Omental fat pad (tissue), 4 donors: ENCODE data around the gene HIC2. TPM values are rescaled to one million over a fixed set of nuclear protein-coding genes. Genes with fewer than 3 reads are reported as not detected.
A peak's percentile ranks its signal among the peaks of the same experiment; 100 is the strongest.
"Not testable (repeated sequence)": the region's sequence is repeated elsewhere in the genome, so short reads cannot be mapped to it uniquely, and the experiment has no call there.

Experiments
- ATAC-seq: fragments of 150-250 bp; one replicate; pipeline ENCODE4 v1.9.1; 2016; ENCODE audit warnings: mild to moderate bottlenecking, moderate library complexity; ENCODE audit not compliant: low FRiP score
- DNase-seq: peaks from one replicate; pipeline ENCODE4 v3.0.0-alpha.2; 2019; ENCODE audit warnings: low spot score
- CTCF ChIP-seq, 3 donors: fragments of 450-650 bp; IDR thresholded peaks; one replicate each; pipeline ENCODE4 v1.5.1; 2016 to 2017; ENCODE audit warnings: antibody characterized with exemption in 3 of 3, mild to moderate bottlenecking in 3 of 3, moderate library complexity in 2 of 3
- total RNA-seq, 4 donors: library from RNA; depleted of rRNA; stranded (reverse); fragments of >200 nt; gene quantifications; one replicate each; pipeline ENCODE4 v1.1.0, GENCODE V29; 2016

Gene HIC2
- total RNA-seq, 4 donors from 2014 or later = 4.4 to 9.2 (median 5.6) TPM

- TF ChIP-seq CTCF (IDR thresholded peaks at IDR 0.05) = no peak
- ATAC-seq (no peak), DNase-seq (no peak)
Measured at GRCh38 chr22:21455334-21456089, 38.3 kb downstream of the HIC2 start.

GRCh38 chr22:21457023-21457787 is 40.0 kb downstream of the HIC2 start:
- no peak for TF ChIP-seq CTCF (IDR thresholded peaks at IDR 0.05)
- ATAC-seq = no peak
- no peak for DNase-seq

DNA sequence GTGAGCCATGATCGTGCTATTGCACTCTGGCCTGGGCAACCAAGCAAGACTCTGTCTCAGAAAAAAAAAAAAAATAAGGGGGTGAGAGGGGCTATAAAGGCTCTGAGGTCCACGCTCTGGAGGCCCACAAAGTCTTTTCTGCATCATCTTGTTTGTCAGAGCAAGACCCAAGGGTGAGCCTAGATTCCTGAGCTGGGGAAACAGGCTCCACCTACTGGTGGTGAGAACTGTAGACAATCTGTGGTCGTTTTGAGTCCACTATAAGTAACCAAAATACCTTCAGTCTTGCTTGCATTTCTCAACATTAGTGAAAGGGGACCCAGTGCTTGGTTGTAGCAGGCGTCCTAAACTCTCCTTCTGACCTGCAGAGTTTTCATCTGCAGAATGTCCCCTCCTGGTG is 45.5 kb downstream of the HIC2 start:
- ATAC-seq, DNase-seq: not testable (repeated sequence)

DNA sequence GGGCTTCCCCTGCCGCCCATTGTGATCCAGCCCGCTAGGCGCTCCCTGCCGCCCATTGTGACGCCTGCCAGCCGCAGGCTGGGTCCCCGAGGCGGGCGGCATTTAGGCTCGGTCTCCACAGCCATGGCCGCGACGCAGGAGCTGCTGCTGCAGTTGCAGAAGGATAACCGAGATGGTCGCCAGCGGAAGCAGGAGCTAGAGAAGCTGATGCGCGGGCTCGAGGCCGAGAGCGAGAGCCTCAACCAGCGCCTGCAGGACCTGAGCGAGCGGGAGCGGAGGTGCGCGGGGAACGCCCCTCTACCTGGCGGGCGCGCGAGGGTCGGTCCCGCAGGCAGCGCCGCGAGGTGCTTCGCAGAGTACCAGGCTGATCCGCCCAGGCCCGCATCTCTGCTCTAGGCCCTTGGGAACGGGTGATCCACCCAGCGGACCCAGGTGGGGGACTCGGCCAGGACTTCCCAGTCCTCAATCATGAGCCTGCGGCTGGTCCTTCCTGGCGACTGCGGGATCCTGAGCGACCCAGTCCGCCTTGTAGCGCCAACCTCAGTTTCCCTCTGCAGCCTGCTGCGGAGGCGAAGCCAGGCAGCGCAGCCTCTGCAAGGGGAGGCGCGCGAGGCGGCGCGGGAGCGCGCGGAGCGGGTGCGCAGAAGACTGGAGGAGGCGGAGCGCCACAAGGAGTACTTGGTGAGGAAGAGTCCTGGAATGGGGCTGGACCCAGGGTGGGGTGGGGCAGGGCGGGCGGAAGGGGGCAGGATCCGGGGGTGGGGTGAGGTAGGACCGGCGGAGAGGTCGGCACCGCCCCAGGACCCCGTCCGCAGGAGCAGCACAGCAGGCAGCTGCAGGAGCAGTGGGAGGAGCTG is 50.4 kb downstream of the HIC2 start, which contains the start of gene TMEM191C:
TSS of gene TMEM191C (plus strand) at position 51 of the 857 bp plus-strand sequence. CDS start at position 124, 73 bp downstream.
- ATAC-seq = peak; percentile 1

GRCh38 chr22:21468194-21469096 is 51.3 kb downstream of the HIC2 start:
- peak; percentile 93 for DNase-seq
- ATAC-seq = peak; percentile 93

More for the DNA sequence above, 50.4 kb downstream of the HIC2 start, which contains the start of gene TMEM191C:
- DNase-seq = not testable (repeated sequence)

DNA sequence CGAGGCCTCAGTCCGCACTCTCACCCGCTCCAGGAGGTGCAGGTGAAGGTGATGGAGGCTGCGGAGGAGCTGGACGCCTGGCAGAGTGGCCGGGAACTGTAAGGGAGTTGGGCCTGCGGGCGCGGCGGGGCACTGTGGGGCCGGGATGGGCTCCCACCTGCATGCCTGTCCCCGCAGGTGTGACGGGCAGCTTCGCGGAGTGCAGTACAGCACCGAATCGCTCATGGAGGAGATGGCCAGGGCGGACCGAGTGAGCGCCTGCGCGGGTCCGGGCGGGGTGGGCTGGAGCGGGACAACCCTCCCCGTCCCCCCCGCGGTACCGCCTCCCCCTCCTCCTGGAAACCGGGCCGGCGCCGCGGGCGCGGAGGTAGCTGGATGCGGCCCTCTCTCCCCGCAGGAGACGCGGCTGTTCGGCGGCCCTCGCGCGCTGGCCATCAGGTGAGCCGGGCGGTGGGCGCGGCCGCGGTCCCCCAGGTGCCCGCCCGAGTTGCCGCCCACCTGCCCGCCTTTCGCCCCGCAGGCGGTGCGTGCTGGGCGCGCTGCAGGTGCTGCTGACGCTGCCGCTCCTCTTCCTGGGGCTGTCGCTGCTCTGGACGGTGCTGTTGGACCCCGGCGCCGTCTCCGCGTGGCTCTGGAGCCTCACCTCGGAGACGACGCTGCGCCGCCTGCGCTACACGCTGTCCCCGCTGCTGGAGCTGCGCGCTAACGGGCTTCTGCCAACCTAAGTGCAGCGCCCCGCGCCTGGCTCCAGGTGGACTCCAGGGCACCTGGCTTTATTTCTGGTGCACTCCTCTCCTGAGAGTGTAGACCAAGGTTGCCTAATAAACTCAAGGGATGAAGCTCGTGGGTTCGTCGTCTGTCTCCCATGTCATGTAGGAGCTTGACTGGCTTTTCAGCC is 52.2 kb downstream of the HIC2 start:
- not testable (repeated sequence) for DNase-seq

GRCh38 chr22:21472984-21473383 is 55.8 kb downstream of the HIC2 start:
- DNase-seq, ATAC-seq: not testable (repeated sequence)

More for the DNA sequence above, 52.2 kb downstream of the HIC2 start:
- ATAC-seq = not testable (repeated sequence)

GRCh38 chr22:21473664-21474063 is 56.5 kb downstream of the HIC2 start:
- not testable (repeated sequence) for ATAC-seq, DNase-seq

DNA sequence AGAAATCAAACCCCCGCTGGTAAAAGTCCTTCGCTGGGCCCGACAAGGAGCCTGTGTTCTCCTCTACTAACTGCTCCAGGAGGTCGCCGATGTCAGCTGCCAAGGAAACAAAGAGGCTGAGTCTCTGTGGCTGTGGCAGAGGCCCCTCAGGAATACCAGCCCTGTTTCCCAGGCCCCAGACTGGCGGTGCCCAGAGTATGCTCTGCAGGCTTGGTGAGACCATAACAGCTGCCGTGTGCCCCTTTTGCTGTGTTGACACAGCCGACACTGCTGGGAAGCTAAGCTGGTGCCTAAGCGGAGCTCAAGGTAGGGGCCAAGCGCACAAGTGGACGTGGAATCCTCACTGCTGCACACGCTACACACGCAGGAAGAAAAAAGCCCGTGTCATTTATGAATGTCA is 66.9 kb downstream of the HIC2 start:
- ATAC-seq, DNase-seq: not testable (repeated sequence)

GRCh38 chr22:21487723-21488122 is 70.6 kb downstream of the HIC2 start:
- ATAC-seq, DNase-seq: not testable (repeated sequence)

DNA sequence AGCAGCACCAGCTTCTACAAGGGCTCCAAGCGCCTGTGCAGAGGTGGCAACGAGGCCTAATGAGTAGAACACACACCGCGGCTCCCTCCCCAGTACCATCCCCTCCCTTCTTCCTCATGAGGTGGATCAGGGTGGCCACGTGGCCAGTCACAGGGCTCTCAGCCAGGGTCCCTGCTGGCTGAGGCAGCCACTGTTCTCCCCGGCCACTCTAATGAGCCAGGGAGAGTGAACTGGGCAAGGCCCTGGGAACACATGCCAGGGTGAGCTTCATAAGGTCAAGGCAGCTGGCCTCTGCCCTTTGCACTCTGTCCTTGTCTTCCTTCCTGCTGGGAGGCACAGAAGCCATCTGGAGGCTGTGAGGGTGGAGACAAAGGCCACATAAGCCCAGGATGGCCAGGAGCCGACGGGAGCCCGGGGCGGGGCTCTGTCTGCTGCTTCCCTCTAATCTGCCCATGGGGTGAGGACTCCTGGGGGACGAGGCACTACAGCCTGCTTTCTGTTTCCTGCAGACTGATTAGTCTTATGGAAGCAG is 72.0 kb downstream of the HIC2 start:
- not testable (repeated sequence) for ATAC-seq, DNase-seq

- DNase-seq, ATAC-seq: not testable (repeated sequence)
Measured at GRCh38 chr22:21490556-21490955, 73.4 kb downstream of the HIC2 start.

DNA sequence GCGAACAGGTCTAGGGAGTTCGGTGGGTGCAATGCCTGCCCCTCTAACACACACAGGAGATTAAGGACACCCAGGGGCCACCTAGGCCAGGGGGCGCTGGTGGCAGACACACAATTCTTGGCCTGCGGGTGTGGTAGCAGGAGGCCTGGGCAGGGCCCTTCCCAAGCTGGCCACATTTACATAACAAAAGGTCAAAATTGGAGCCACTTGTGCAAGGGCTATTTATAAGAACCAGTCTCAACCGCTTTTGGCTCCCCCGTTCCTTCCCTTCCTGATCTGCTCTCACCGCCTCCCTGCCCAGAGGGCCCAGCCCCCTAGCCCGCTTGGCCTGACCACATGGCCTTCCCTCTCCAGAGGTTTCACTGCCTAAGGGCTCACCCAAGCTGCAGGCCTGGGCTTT is 75.1 kb downstream of the HIC2 start:
- not testable (repeated sequence) for ATAC-seq, DNase-seq
